ENCODE measurements around the gene ZC3H11A. TPM values are rescaled to one million over a fixed set of nuclear protein-coding genes. Genes with fewer than 3 reads are reported as not detected.

ZC3H11A gene
- total RNA-seq, 2 donors from 2014 or later = 78.7 to 111 TPM

GRCh38 chr1:203842559-203842876, 47.1 kb downstream of the ZC3H11A start:
- TF ChIP-seq CTCF (IDR thresholded peaks at IDR 0.05) = no peak
- Histone ChIP-seq H3K4me3 (no peak overlapping the region), H3K27me3 (replicated peaks; ENCODE audit: insufficient read depth) (no peaks in the 10 kb centered on the region), H3K4me1 (ENCODE audit: control insufficient read depth in 1 of 2, low read depth in 2 of 2) (peaks cover 0 to 9% of the 10 kb centered on the region in 2 donors), H3K27ac (no peak overlapping the region), H3K36me3 (peaks cover 34% of the 10 kb centered on the region), H3K9me3 (no peaks in the 10 kb centered on the region)
- DNase-seq (ENCODE audit: low spot score) = no peak
- ATAC-seq (ENCODE audit: insufficient number of reproducible peaks, low FRiP score, low read depth) = no peak

- ATAC-seq (ENCODE audit: insufficient number of reproducible peaks, low FRiP score, low read depth) (no peak), DNase-seq (ENCODE audit: low spot score) (no peak)
- H3K4me1 ChIP-seq (ENCODE audit: control insufficient read depth in 1 of 2, low read depth in 2 of 2) = peaks cover 0 to 9% of the 10 kb centered on the region in 2 donors
- no peak overlapping the region for H3K27ac ChIP-seq
- no peak overlapping the region for H3K4me3 ChIP-seq
- peaks cover 34% of the 10 kb centered on the region for H3K36me3 ChIP-seq
- no peak for TF ChIP-seq CTCF (IDR thresholded peaks at IDR 0.05)
- H3K27me3 ChIP-seq (replicated peaks; ENCODE audit: insufficient read depth) = no peaks in the 10 kb centered on the region
- no peaks in the 10 kb centered on the region for H3K9me3 ChIP-seq
Measured at GRCh38 chr1:203843435-203843834, 48.0 kb downstream of the ZC3H11A start.

Other genes with a start within 250 kb of the ZC3H11A start
- 100 to 1,000 TPM; 131 to 138 TPM for gene ATP2B4, start 168.8 kb upstream of the ZC3H11A start, total RNA-seq
- gene LAX1, start 30.4 kb upstream of the ZC3H11A start, total RNA-seq = under 1 TPM; 0.54 to 0.99 TPM
- gene ZBED6, start within 50 bp of the ZC3H11A start, total RNA-seq = 10 to 100 TPM; 19.1 to 31.2 TPM
- 10 to 100 TPM; 16.8 to 55.3 TPM for gene SNRPE, start 66.0 kb downstream of the ZC3H11A start, total RNA-seq

All from thoracic aorta (tissue), 2 donors.